HG02571 (cell line): Measurements from ENCODE around the gene C14orf180.
"Not testable (repeated sequence)": the region's sequence is repeated elsewhere in the genome, so short reads cannot be mapped to it uniquely, and the experiment has no call there.

ENCODE experiments used
- ATAC-seq: cut with Tn5 transposase; IDR thresholded peaks from one replicate; pipeline ENCODE4 v1.9.1; 2021; ENCODE audit warnings: mild to moderate bottlenecking, moderate library complexity; ENCODE audit not compliant: unreplicated experiment

C14orf180 gene

GRCh38 chr14:104577426-104577825 lies 2.1 kb upstream of the C14orf180 start:
- ATAC-seq: no peak

- no peak for ATAC-seq
Observed at GRCh38 chr14:104577847-104578301, 1.7 kb upstream of the C14orf180 start.

- ATAC-seq: no peak
Observed at GRCh38 chr14:104578321-104578720, 1.2 kb upstream of the C14orf180 start.

GRCh38 chr14:104579939-104580338 lies 375 bp downstream of the C14orf180 start:
- ATAC-seq: not testable (repeated sequence)

GRCh38 chr14:104580961-104581360 lies 1.4 kb downstream of the C14orf180 start:
- no peak for ATAC-seq

- no peak for ATAC-seq
Observed at GRCh38 chr14:104581521-104581920, 2.0 kb downstream of the C14orf180 start.

GRCh38 chr14:104582005-104582404 lies 2.4 kb downstream of the C14orf180 start:
- ATAC-seq: no peak

- no peak for ATAC-seq
Observed at GRCh38 chr14:104582662-104583061, 3.1 kb downstream of the C14orf180 start.

GRCh38 chr14:104583424-104584306 lies 4.1 kb downstream of the C14orf180 start:
- ATAC-seq: no peak

GRCh38 chr14:104584557-104584956 lies 5.0 kb downstream of the C14orf180 start:
- ATAC-seq: no peak

- ATAC-seq: no peak
Observed at GRCh38 chr14:104585966-104586697, 6.6 kb downstream of the C14orf180 start.

GRCh38 chr14:104586832-104587620 lies 7.5 kb downstream of the C14orf180 start:
- ATAC-seq: no peak

- no peak for ATAC-seq
Observed at GRCh38 chr14:104587641-104588040, 8.1 kb downstream of the C14orf180 start.

GRCh38 chr14:104588066-104588857 lies 8.7 kb downstream of the C14orf180 start:
- ATAC-seq: no peak

- ATAC-seq: no peak
Observed at GRCh38 chr14:104589338-104590195, 10.0 kb downstream of the C14orf180 start.

- ATAC-seq: no peak
Observed at GRCh38 chr14:104590240-104590965, 10.8 kb downstream of the C14orf180 start.

- no peak for ATAC-seq
Observed at GRCh38 chr14:104591031-104591430, 11.5 kb downstream of the C14orf180 start.

- no peak for ATAC-seq
Observed at GRCh38 chr14:104591506-104592291, 12.1 kb downstream of the C14orf180 start.
